ENCODE results near the gene KLK7.

- TF ChIP-seq CTCF (conservative IDR thresholded peaks at IDR 0.05; ENCODE audit: low read length), result no peak
- no peak for TF ChIP-seq EZH2phosphoT487 (IDR thresholded peaks at IDR 0.05; ENCODE audit: borderline replicate concordance)
Observed at GRCh38 chr19:50957587-50957986, 26.1 kb downstream of the KLK7 start.

Measured in Loucy (cell line).